Endothelial cell of umbilical vein (primary cell): ENCODE results near the gene TLE1. TPM values are rescaled to one million over a fixed set of nuclear protein-coding genes. Genes with fewer than 3 reads are reported as not detected.

Experiments
- BruUV-seq: library from RNA; stranded (reverse); fragments of 400-500 nt; replicated peaks from 2 replicates; lab custom pipeline; 2021; lab: Mats Ljungman, UMichigan
- CTCF ChIA-PET: fragments of 300-600, 350-600 bp; sonication (Branson Sonifier 250); formaldehyde crosslinking; loops from one replicate; lab custom pipeline; 2021; ENCODE audit warnings: antibody characterized with exemption, inconsistent platforms; lab: Charles Lee
- POLR2A ChIA-PET: fragments of 300-600, 350-600 bp; sonication (Branson Sonifier 250); formaldehyde crosslinking; loops from one replicate; lab custom pipeline; 2021; ENCODE audit warnings: antibody characterized with exemption, inconsistent platforms; lab: Charles Lee
- DNase-seq: peaks from one replicate; pipeline ENCODE4 v3.0.0-alpha.2; 2011; ENCODE audit warnings: low read depth, low spot score
- FAIRE-seq: peaks from 2 replicates; lab custom pipeline; 2011; peaks lifted over from hg19 to GRCh38; lab: Jason Lieb, UNC
- H2AFZ ChIP-seq: 2 replicates; pipeline ENCODE4 v1.6.0; 2012; ENCODE audit warnings: low read depth, low read length, control low read depth, inconsistent platforms
- H3K27ac ChIP-seq: 2 replicates; pipeline ENCODE4 v1.5.1; 2011; ENCODE audit warnings: low read depth, mild to moderate bottlenecking, control low read depth, low read length, moderate library complexity; ENCODE audit not compliant: insufficient read depth
- H3K27me3 ChIP-seq, 2 experiments: 2 replicates each; pipeline versions ENCODE4 v1.6.0 to v1.6.1; 2011; ENCODE audit warnings: low read length in 2 of 2, mixed read lengths in 1 of 2; ENCODE audit not compliant: control insufficient read depth in 2 of 2, insufficient read depth in 2 of 2
- H3K36me3 ChIP-seq, 2 experiments: 2 replicates in 1 of 2; 3 replicates in 1 of 2; pipeline ENCODE4 v1.5.1; 2011; ENCODE audit warnings: low read length in 2 of 2, mild to moderate bottlenecking in 1 of 2, moderate library complexity in 1 of 2; ENCODE audit not compliant: control insufficient read depth in 2 of 2, insufficient read depth in 2 of 2; ENCODE audit errors: extremely low read depth in 1 of 2
- H3K4me1 ChIP-seq: 3 replicates; pipeline ENCODE4 v1.5.1; 2011; ENCODE audit warnings: mild to moderate bottlenecking, low read length; ENCODE audit not compliant: control insufficient read depth, insufficient read depth; ENCODE audit errors: extremely low read depth
- H3K4me2 ChIP-seq: 2 replicates; pipeline ENCODE4 v1.6.1; 2011; ENCODE audit warnings: low read length, control low read depth, mixed read lengths; ENCODE audit not compliant: insufficient read depth
- H3K4me3 ChIP-seq, 3 experiments: fragments of 200-600 bp in 1 of 3; sonication (generic), shearing (Covaris generic) in 1 of 3; replicated peaks in 1 of 3; 2 replicates each; pipeline ENCODE4 v1.5.1; 2011 to 2016; ENCODE audit warnings: control low read depth in 3 of 3, low read length in 3 of 3, mild to moderate bottlenecking in 2 of 3, inconsistent platforms in 1 of 3, low read depth in 1 of 3, moderate library complexity in 1 of 3; ENCODE audit not compliant: insufficient read depth in 1 of 3
- H3K79me2 ChIP-seq: 2 replicates; pipeline ENCODE4 v1.6.0; 2012; ENCODE audit warnings: low read length, inconsistent platforms; ENCODE audit not compliant: control insufficient read depth, insufficient read depth
- H3K9ac ChIP-seq: replicated peaks from 2 replicates; pipeline ENCODE3; 2011; ENCODE audit warnings: low read length, control low read depth; ENCODE audit not compliant: insufficient read depth; ENCODE audit errors: extremely low read depth
- H3K9me1 ChIP-seq: replicated peaks from 3 replicates; pipeline ENCODE4 v1.6.0; 2011; ENCODE audit warnings: mild to moderate bottlenecking, low read length; ENCODE audit not compliant: control insufficient read depth, insufficient read depth; ENCODE audit errors: extremely low read depth
- H3K9me3 ChIP-seq: replicated peaks from 2 replicates; pipeline ENCODE4 v1.5.1; 2012; ENCODE audit warnings: low read length, inconsistent platforms; ENCODE audit not compliant: control insufficient read depth, insufficient read depth
- H4K20me1 ChIP-seq: replicated peaks from 2 replicates; pipeline ENCODE3; 2011; ENCODE audit warnings: mild to moderate bottlenecking, low read length; ENCODE audit not compliant: control insufficient read depth, insufficient read depth; ENCODE audit errors: extremely low read depth
- CTCF ChIP-seq, 2 donors: IDR thresholded peaks; 1 replicate in 1 of 2; 2 replicates in 1 of 2; pipeline ENCODE4 v1.5.1; 2011; ENCODE audit warnings: low read length in 2 of 2, mild to moderate bottlenecking in 2 of 2, moderate library complexity in 2 of 2, control low read depth in 1 of 2, inconsistent platforms in 1 of 2, low read depth in 1 of 2; ENCODE audit not compliant: insufficient read depth in 1 of 2; ENCODE audit errors: extremely low read depth in 1 of 2
- EZH2 ChIP-seq: IDR thresholded peaks from 2 replicates; pipeline ENCODE4 v1.6.1; 2012; ENCODE audit warnings: borderline replicate concordance, low read depth, mild to moderate bottlenecking, moderate library complexity, low read length, inconsistent platforms; ENCODE audit not compliant: severe bottlenecking
- FOS ChIP-seq: IDR thresholded peaks from 2 replicates; pipeline ENCODE4 v1.6.1; 2011; ENCODE audit warnings: mild to moderate bottlenecking, low read length, moderate library complexity, borderline replicate concordance; ENCODE audit not compliant: insufficient read depth
- GATA2 ChIP-seq: IDR thresholded peaks from 2 replicates; pipeline ENCODE4 v1.7.0; 2011; ENCODE audit warnings: low read depth, mild to moderate bottlenecking, moderate library complexity, mixed read lengths, low read length; ENCODE audit not compliant: insufficient read length, insufficient read depth
- JUN ChIP-seq: IDR thresholded peaks from 2 replicates; pipeline ENCODE4 v1.6.1; 2011; ENCODE audit warnings: borderline replicate concordance, low read depth; ENCODE audit not compliant: insufficient read length, insufficient read depth
- MYC ChIP-seq: IDR thresholded peaks from one replicate; pipeline ENCODE4 v1.6.1; 2011; ENCODE audit warnings: mild to moderate bottlenecking, low read depth, low read length
- POLR2A ChIP-seq: IDR thresholded peaks from 2 replicates; pipeline ENCODE4 v1.6.1; 2012; ENCODE audit warnings: low read depth, mild to moderate bottlenecking, control low read depth, low read length
- POLR2AphosphoS5 ChIP-seq: IDR thresholded peaks from 2 replicates; pipeline ENCODE4 v1.6.1; 2012; ENCODE audit warnings: low read depth, mild to moderate bottlenecking, control low read depth, low read length, moderate library complexity; ENCODE audit not compliant: insufficient read depth
- dilution Hi-C: fragments of 300-500 bp; cut with MboI; formaldehyde crosslinking; loops from one replicate; pipeline ENCODE4 v1.15.0; 2019; ENCODE audit warnings: low sequenced_read_pairs; ENCODE audit not compliant: extremely low pct_ligation_motif_present
- intact Hi-C: fragments of 100-400 bp; cut with micrococcal nuclease; formaldehyde crosslinking; loops from one replicate; pipeline ENCODE4 v1.10.0; 2022
- polyA plus RNA-seq, 4 experiments: library from polyadenylated mRNA; depleted of rRNA in 3 of 4; stranded (reverse) in 3 of 4; unstranded in 1 of 4; fragments of >200 nt; gene quantifications; 2 replicates each; pipeline versions ENCODE4 v1.2.1 to v1.2.3, GENCODE V29; 2011 to 2012; ENCODE audit warnings: missing spikeins in 1 of 4
- total RNA-seq: library from RNA; stranded (reverse); gene quantifications from 2 replicates; pipeline ENCODE4 v1.2.3, GENCODE V29; 2021
- TF ChIP-seq, protein P1 (sequence below): IDR thresholded peaks from 2 replicates; pipeline ENCODE4 v1.6.1; 2011; ENCODE audit not compliant: insufficient read depth, insufficient read length

The TLE1 gene
- total and polyA plus RNA-seq, 2 donors (not counting 3 experiments of a cell fraction or from before 2014, with no cell fraction given): 55.0 to 58.2 TPM

DNA sequence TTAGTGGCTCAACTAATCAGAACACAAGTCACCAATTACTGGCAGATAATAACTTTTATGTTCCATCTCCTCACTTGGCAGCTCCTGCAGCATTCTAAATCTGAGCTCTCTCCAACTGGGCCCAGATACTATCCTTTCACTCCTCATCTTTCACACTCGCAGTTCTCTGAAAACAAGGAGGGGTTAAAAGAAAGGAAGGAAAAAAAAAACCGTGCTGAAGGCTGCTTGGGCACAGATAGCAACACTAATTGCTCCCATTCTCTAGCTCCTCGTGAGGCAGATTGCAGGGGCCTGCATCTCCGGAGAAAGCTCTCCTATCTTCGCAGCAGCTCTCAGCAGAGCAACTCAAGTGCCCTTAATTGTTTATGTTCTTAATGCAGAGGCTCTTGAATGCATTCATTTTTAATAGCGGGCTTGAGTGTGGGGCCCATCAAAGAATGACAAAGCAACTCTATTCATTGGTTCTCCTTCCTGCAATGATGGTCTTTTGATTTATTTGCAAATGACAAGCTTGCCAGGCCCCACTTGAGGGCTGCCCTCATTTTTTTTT is 23.9 kb downstream of the TLE1 start:
- Histone ChIP-seq H3K9me3 (no peaks in the 10 kb centered on the region), H2AFZ (no peak overlapping the region), H3K4me1 (no peaks in the 10 kb centered on the region), H3K27me3 (no peaks in the 10 kb centered on the region), H3K27ac (no peak overlapping the region), H3K4me3 (no peak overlapping the region), H3K4me2 (no peak overlapping the region), H3K79me2 (peaks cover 39% of the 10 kb centered on the region), H4K20me1 (peaks cover 11% of the 10 kb centered on the region), H3K36me3 (peaks cover 0 to 7% of the 10 kb centered on the region in 2 experiments), H3K9me1 (no peaks in the 10 kb centered on the region), H3K9ac (no peak overlapping the region)
- dilution Hi-C loops (no loop called here), intact Hi-C loops (no loop called here)
- TF ChIP-seq CTCF (IDR thresholded peaks at IDR 0.05; ENCODE audit: extremely low read depth in 1 of 2, insufficient read depth in 1 of 2, low read depth in 1 of 2, low read length in 2 of 2): no peak
- no peak for TF ChIP-seq POLR2AphosphoS5
- TF ChIP-seq EZH2: no peak
- TF ChIP-seq, protein P1, sequence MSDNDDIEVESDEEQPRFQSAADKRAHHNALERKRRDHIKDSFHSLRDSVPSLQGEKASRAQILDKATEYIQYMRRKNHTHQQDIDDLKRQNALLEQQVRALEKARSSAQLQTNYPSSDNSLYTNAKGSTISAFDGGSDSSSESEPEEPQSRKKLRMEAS: no peak
- TF ChIP-seq JUN: no peak
- no peak for TF ChIP-seq GATA2
- no peak for TF ChIP-seq FOS
- no peak for TF ChIP-seq POLR2A
- no peak for TF ChIP-seq MYC
- BruUV-seq: no TSS peak
- FAIRE-seq (no peak), DNase-seq (no peak)
- CTCF ChIA-PET: interaction anchor here (0.9 to 1.3 kb wide), 4 partner anchors 12 to 143 kb away, joined by 3 to 6 read pairs (median 4); no protein-coding TSS in a partner anchor
- POLR2A ChIA-PET: no interaction called here
